ENCODE data around the gene ANKDD1A.

Gene ANKDD1A

GRCh38 chr15:64985366-64986033 lies 73.8 kb downstream of the ANKDD1A start:
- DNase-seq, result no peak
- Histone ChIP-seq H3K56ac (ENCODE audit: low read length) (no peak overlapping the region), H3K4me1 (ENCODE audit: control insufficient read depth, low read depth, low read length) (no peaks in the 10 kb centered on the region), H3K36me3 (ENCODE audit: control insufficient read depth, insufficient read depth, low read length) (no peaks in the 10 kb centered on the region), H3K4ac (ENCODE audit: low read depth, low read length) (no peak overlapping the region), H4K5ac (ENCODE audit: low read length) (no peak overlapping the region), H3K27ac (ENCODE audit: low read depth, low read length) (no peak overlapping the region), H4K8ac (ENCODE audit: low read depth, low read length) (no peak overlapping the region), H3K23ac (ENCODE audit: low read length) (no peak overlapping the region), H2AK5ac (ENCODE audit: low read length) (no peak overlapping the region), H2BK5ac (ENCODE audit: low read length) (no peak overlapping the region), H3K79me2 (ENCODE audit: control insufficient read depth, insufficient read depth, low read length) (peaks cover 2% of the 10 kb centered on the region), H3K27me3 (ENCODE audit: insufficient read depth, low read length, poor library complexity) (no peaks in the 10 kb centered on the region), H3K4me2 (ENCODE audit: low read length) (no peak overlapping the region), H3K4me3 (ENCODE audit: low read length) (no peak overlapping the region), H3K79me1 (ENCODE audit: low read length) (peaks cover 7% of the 10 kb centered on the region), H3K18ac (ENCODE audit: low read length) (no peak overlapping the region), H3K9ac (ENCODE audit: low read length) (no peak overlapping the region), H2BK120ac (ENCODE audit: low read depth, low read length) (no peak overlapping the region), H2BK15ac (replicated peaks; ENCODE audit: low read depth) (no peak overlapping the region)
- no CpG with 5 or more reads among the region's 9 CpGs for WGBS (ENCODE audit: extremely low coverage, insufficient coverage, low lambda C conversion rate)

GRCh38 chr15:64987136-64987535 lies 75.4 kb downstream of the ANKDD1A start:
- Histone ChIP-seq H2AK5ac (ENCODE audit: low read length) (no peak overlapping the region), H3K27ac (ENCODE audit: low read depth, low read length) (no peak overlapping the region), H3K4me3 (ENCODE audit: low read length) (no peak overlapping the region), H3K56ac (ENCODE audit: low read length) (no peak overlapping the region), H3K9ac (ENCODE audit: low read length) (no peak overlapping the region), H3K4me1 (ENCODE audit: control insufficient read depth, low read depth, low read length) (no peaks in the 10 kb centered on the region), H3K79me1 (ENCODE audit: low read length) (peaks cover 7% of the 10 kb centered on the region), H3K4ac (ENCODE audit: low read depth, low read length) (no peak overlapping the region), H3K79me2 (ENCODE audit: control insufficient read depth, insufficient read depth, low read length) (peaks cover 2% of the 10 kb centered on the region), H4K5ac (ENCODE audit: low read length) (no peak overlapping the region), H2BK5ac (ENCODE audit: low read length) (no peak overlapping the region), H4K8ac (ENCODE audit: low read depth, low read length) (no peak overlapping the region), H3K18ac (ENCODE audit: low read length) (no peak overlapping the region), H3K23ac (ENCODE audit: low read length) (no peak overlapping the region), H3K27me3 (ENCODE audit: insufficient read depth, low read length, poor library complexity) (no peaks in the 10 kb centered on the region), H3K4me2 (ENCODE audit: low read length) (no peak overlapping the region), H2BK15ac (replicated peaks; ENCODE audit: low read depth) (no peak overlapping the region), H3K36me3 (ENCODE audit: control insufficient read depth, insufficient read depth, low read length) (no peaks in the 10 kb centered on the region), H2BK120ac (ENCODE audit: low read depth, low read length) (no peak overlapping the region)
- WGBS (ENCODE audit: extremely low coverage, insufficient coverage, low lambda C conversion rate), result no CpG with 5 or more reads among the region's 3 CpGs
- DNase-seq, result no peak

- H3K9ac ChIP-seq (ENCODE audit: low read length), result peak within 1 kb of the TSS; percentile 97
- no CpG with 5 or more reads among the region's 75 CpGs for WGBS (ENCODE audit: extremely low coverage, insufficient coverage, low lambda C conversion rate)
Measured at GRCh38 chr15:64989416-64990167, 77.9 kb downstream of the ANKDD1A start, which contains the start of gene SPG21. Gene SPG21 (minus strand): TSS chr15:64989914. CDS start chr15:64983569, 6,345 bp downstream.

GRCh38 chr15:64990168-64990470 lies 78.4 kb downstream of the ANKDD1A start:
- peaks cover 2% of the 10 kb centered on the region for H3K79me2 ChIP-seq (ENCODE audit: control insufficient read depth, insufficient read depth, low read length)
- H3K4me3 ChIP-seq (ENCODE audit: low read length), result peak overlapping the region; percentile 84
- peak overlapping the region; percentile 23 for H3K27ac ChIP-seq (ENCODE audit: low read depth, low read length)

More at GRCh38 chr15:64989416-64990167, 77.9 kb downstream of the ANKDD1A start, which contains the start of gene SPG21:
- Histone ChIP-seq H4K5ac (ENCODE audit: low read length) (peak within 1 kb of the TSS; percentile 64), H2BK15ac (replicated peaks; ENCODE audit: low read depth) (no peak within 1 kb of the TSS), H3K4me3 (ENCODE audit: low read length) (peak within 1 kb of the TSS; percentile 90), H2BK120ac (ENCODE audit: low read depth, low read length) (no peak within 1 kb of the TSS), H3K18ac (ENCODE audit: low read length) (peak within 1 kb of the TSS; percentile 54), H2AK5ac (ENCODE audit: low read length) (no peak within 1 kb of the TSS), H2BK5ac (ENCODE audit: low read length) (peak within 1 kb of the TSS; percentile 70), H3K56ac (ENCODE audit: low read length) (peak within 1 kb of the TSS; percentile 99), H3K36me3 (ENCODE audit: control insufficient read depth, insufficient read depth, low read length) (no peaks in the 10 kb centered on the region), H4K8ac (ENCODE audit: low read depth, low read length) (no peak within 1 kb of the TSS), H3K79me1 (ENCODE audit: low read length) (peaks cover 3% of the 10 kb centered on the region), H3K27me3 (ENCODE audit: insufficient read depth, low read length, poor library complexity) (no peaks in the 10 kb centered on the region), H3K4ac (ENCODE audit: low read depth, low read length) (no peak within 1 kb of the TSS), H3K4me1 (ENCODE audit: control insufficient read depth, low read depth, low read length) (no peaks in the 10 kb centered on the region), H3K23ac (ENCODE audit: low read length) (peak within 1 kb of the TSS; percentile 48), H3K27ac (ENCODE audit: low read depth, low read length) (peak within 1 kb of the TSS; percentile 42), H3K4me2 (ENCODE audit: low read length) (peak within 1 kb of the TSS; percentile 93), H3K79me2 (ENCODE audit: control insufficient read depth, insufficient read depth, low read length) (peaks cover 2% of the 10 kb centered on the region)
- peak; percentile 95 for DNase-seq

GRCh38 chr15:64991536-64992135 lies 79.9 kb downstream of the ANKDD1A start:
- Histone ChIP-seq H4K5ac (ENCODE audit: low read length) (no peak overlapping the region), H3K79me2 (ENCODE audit: control insufficient read depth, insufficient read depth, low read length) (peaks cover 2% of the 10 kb centered on the region), H3K36me3 (ENCODE audit: control insufficient read depth, insufficient read depth, low read length) (no peaks in the 10 kb centered on the region), H3K18ac (ENCODE audit: low read length) (no peak overlapping the region), H3K9ac (ENCODE audit: low read length) (no peak overlapping the region), H2BK5ac (ENCODE audit: low read length) (no peak overlapping the region), H3K27ac (ENCODE audit: low read depth, low read length) (no peak overlapping the region), H2BK15ac (replicated peaks; ENCODE audit: low read depth) (no peak overlapping the region), H3K4me1 (ENCODE audit: control insufficient read depth, low read depth, low read length) (no peaks in the 10 kb centered on the region), H3K4ac (ENCODE audit: low read depth, low read length) (no peak overlapping the region), H3K79me1 (ENCODE audit: low read length) (peaks cover 2% of the 10 kb centered on the region), H3K4me2 (ENCODE audit: low read length) (no peak overlapping the region), H3K56ac (ENCODE audit: low read length) (peak overlapping the region; percentile 7), H2AK5ac (ENCODE audit: low read length) (no peak overlapping the region), H2BK120ac (ENCODE audit: low read depth, low read length) (no peak overlapping the region), H4K8ac (ENCODE audit: low read depth, low read length) (no peak overlapping the region), H3K23ac (ENCODE audit: low read length) (no peak overlapping the region), H3K4me3 (ENCODE audit: low read length) (no peak overlapping the region), H3K27me3 (ENCODE audit: insufficient read depth, low read length, poor library complexity) (no peaks in the 10 kb centered on the region)
- WGBS (ENCODE audit: extremely low coverage, insufficient coverage, low lambda C conversion rate), result no CpG with 5 or more reads among the region's 2 CpGs
- DNase-seq, result no peak

More at GRCh38 chr15:64990168-64990470, 78.4 kb downstream of the ANKDD1A start:
- peak overlapping the region; percentile 93 for H3K4me2 ChIP-seq (ENCODE audit: low read length)
- no peak overlapping the region for H2BK120ac ChIP-seq (ENCODE audit: low read depth, low read length)
- no peak overlapping the region for H3K23ac ChIP-seq (ENCODE audit: low read length)
- peak overlapping the region; percentile 76 for H3K9ac ChIP-seq (ENCODE audit: low read length)
- H3K4ac ChIP-seq (ENCODE audit: low read depth, low read length), result no peak overlapping the region
- no peak overlapping the region for H4K8ac ChIP-seq (ENCODE audit: low read depth, low read length)
- H2BK15ac ChIP-seq (replicated peaks; ENCODE audit: low read depth), result no peak overlapping the region
- H3K4me1 ChIP-seq (ENCODE audit: control insufficient read depth, low read depth, low read length), result no peaks in the 10 kb centered on the region
- peak overlapping the region; percentile 64 for H4K5ac ChIP-seq (ENCODE audit: low read length)
- H2BK5ac ChIP-seq (ENCODE audit: low read length), result no peak overlapping the region
- H3K79me1 ChIP-seq (ENCODE audit: low read length), result peaks cover 3% of the 10 kb centered on the region
- peak overlapping the region; percentile 87 for H3K56ac ChIP-seq (ENCODE audit: low read length)
- no peaks in the 10 kb centered on the region for H3K27me3 ChIP-seq (ENCODE audit: insufficient read depth, low read length, poor library complexity)
- H3K36me3 ChIP-seq (ENCODE audit: control insufficient read depth, insufficient read depth, low read length), result no peaks in the 10 kb centered on the region
- H3K18ac ChIP-seq (ENCODE audit: low read length), result no peak overlapping the region
- no peak for DNase-seq
- WGBS (ENCODE audit: extremely low coverage, insufficient coverage, low lambda C conversion rate), result no CpG with 5 or more reads among the region's 9 CpGs
- H2AK5ac ChIP-seq (ENCODE audit: low read length), result no peak overlapping the region
